ENCODE data around the gene SPEF2.

SPEF2 gene

DNA sequence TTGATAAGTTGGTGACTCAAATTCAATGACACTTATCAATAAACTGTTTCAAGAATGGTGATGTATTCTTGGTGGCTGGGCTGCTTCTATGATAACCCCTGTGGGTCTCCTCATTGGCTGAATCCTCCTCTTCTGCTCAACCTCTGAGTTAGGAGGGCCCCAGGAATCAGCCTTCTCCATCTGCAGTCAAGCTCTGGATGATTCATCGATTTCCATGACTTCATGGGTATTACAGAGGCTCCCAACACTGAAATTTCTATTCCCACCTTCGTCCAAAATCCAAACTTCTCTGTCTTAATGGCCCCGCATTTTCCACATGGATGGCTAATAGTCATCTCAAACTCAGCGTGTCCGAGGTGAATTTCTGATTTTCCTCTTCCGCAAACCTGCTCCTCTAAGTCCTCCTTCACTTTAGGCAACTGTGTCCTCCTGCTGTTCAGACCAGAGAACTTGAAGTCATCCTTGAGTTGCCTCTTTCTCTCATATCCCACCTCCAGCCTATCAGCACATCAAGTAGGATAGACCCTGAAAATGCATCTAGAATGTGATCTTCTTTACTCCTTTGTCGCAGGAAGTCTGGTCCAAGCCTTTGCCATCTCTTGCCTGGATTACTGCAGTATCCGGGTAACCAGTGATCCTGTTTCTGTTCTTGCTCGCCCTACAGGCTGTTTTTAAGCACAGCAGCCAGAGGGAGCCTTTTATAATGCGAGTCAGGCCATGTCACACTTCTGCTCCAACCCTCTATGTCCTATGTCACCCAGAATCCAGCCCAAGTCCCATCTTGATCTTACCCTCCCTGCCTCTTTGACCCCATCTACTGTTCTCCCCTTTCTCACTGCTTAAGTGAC, 197.7 kb downstream of the SPEF2 start:
- TF ChIP-seq POLR2AphosphoS5 (IDR thresholded peaks at IDR 0.05; ENCODE audit: low read depth, low read length) (no peak), TAF1 (IDR thresholded peaks at IDR 0.05; ENCODE audit: borderline replicate concordance, low read depth, low read length) (no peak), POLR2A (IDR thresholded peaks at IDR 0.05; ENCODE audit: low read depth, low read length) (no peak)
- DNase-seq (ENCODE audit: insufficient read length), result no peak
- FAIRE-seq, result peak; percentile 90

DNA sequence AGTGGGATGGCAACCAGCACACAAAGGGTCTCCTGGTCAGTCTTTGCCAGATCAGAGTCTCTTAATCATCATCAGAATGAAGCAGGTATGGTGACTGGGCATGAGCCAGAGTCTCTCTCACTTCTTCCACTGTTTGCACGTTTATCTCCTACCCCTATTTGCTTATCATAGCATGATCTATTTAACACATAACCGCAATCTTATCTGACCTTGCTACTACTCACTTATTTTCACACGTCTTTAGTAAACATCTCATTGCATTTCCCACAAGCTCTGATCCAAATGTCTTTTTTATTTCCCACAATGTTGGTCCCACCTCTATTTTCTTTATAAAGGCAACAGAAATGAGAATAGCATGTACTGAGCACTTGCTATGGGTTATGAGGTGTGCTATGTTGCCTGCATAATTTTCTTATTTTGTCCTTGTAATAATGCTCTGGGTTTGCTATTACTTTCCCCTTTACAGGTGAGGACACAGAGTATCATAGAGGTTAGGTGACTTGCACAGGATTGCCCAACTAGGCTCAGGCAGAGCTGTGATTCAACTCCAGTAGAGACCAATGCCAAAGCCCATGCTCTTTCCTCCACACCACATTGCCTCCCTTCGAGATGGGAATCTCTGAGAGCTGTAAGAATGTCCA, 199.3 kb downstream of the SPEF2 start:
- no peak for TF ChIP-seq TAF1 (IDR thresholded peaks at IDR 0.05; ENCODE audit: borderline replicate concordance, low read depth, low read length)
- no peak for TF ChIP-seq POLR2A (IDR thresholded peaks at IDR 0.05; ENCODE audit: low read depth, low read length)
- no peak for TF ChIP-seq POLR2AphosphoS5 (IDR thresholded peaks at IDR 0.05; ENCODE audit: low read depth, low read length)
- DNase-seq (ENCODE audit: insufficient read length), result no peak
- no peak for FAIRE-seq

- TF ChIP-seq TAF1 (IDR thresholded peaks at IDR 0.05; ENCODE audit: borderline replicate concordance, low read depth, low read length) (no peak), POLR2A (IDR thresholded peaks at IDR 0.05; ENCODE audit: low read depth, low read length) (no peak), POLR2AphosphoS5 (IDR thresholded peaks at IDR 0.05; ENCODE audit: low read depth, low read length) (no peak)
- DNase-seq (ENCODE audit: insufficient read length), result no peak
- FAIRE-seq, result peak; percentile 5
Observed at GRCh38 chr5:35819026-35819425, 201.4 kb downstream of the SPEF2 start.

- FAIRE-seq (no peak), DNase-seq (ENCODE audit: insufficient read length) (no peak)
- TF ChIP-seq POLR2A (IDR thresholded peaks at IDR 0.05; ENCODE audit: low read depth, low read length), result no peak
- no peak for TF ChIP-seq TAF1 (IDR thresholded peaks at IDR 0.05; ENCODE audit: borderline replicate concordance, low read depth, low read length)
- TF ChIP-seq POLR2AphosphoS5 (IDR thresholded peaks at IDR 0.05; ENCODE audit: low read depth, low read length), result no peak
Observed at GRCh38 chr5:35819668-35820067, 202.0 kb downstream of the SPEF2 start.

- no peak for FAIRE-seq
- TF ChIP-seq POLR2AphosphoS5 (IDR thresholded peaks at IDR 0.05; ENCODE audit: low read depth, low read length) (no peak), POLR2A (IDR thresholded peaks at IDR 0.05; ENCODE audit: low read depth, low read length) (no peak), TAF1 (IDR thresholded peaks at IDR 0.05; ENCODE audit: borderline replicate concordance, low read depth, low read length) (no peak)
- DNase-seq (ENCODE audit: insufficient read length), result no peak
Observed at GRCh38 chr5:35820735-35821134, 203.1 kb downstream of the SPEF2 start.

DNA sequence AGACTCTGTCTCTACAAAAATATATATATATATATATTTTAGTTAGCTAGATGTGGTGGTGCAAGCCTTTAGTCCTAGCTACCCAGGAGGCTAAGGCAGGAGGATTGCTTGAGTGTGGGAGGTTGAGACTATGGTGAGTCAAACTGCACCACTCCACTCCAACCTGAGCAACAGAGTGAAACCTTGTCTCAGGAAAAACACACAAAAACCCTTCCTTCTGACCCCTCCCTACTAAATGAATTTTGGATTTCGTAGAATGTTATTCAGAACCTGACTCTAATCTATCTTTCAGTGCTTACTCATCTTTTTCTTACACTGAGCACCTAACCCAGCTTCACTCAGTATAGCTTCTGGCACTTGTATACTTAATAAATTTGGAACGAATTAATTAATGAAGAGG, 203.8 kb downstream of the SPEF2 start:
- FAIRE-seq, result no peak
- TF ChIP-seq POLR2A (IDR thresholded peaks at IDR 0.05; ENCODE audit: low read depth, low read length) (no peak), POLR2AphosphoS5 (IDR thresholded peaks at IDR 0.05; ENCODE audit: low read depth, low read length) (no peak), TAF1 (IDR thresholded peaks at IDR 0.05; ENCODE audit: borderline replicate concordance, low read depth, low read length) (no peak)
- no peak for DNase-seq (ENCODE audit: insufficient read length)

GRCh38 chr5:35822511-35822910, 204.8 kb downstream of the SPEF2 start:
- FAIRE-seq (no peak), DNase-seq (ENCODE audit: insufficient read length) (no peak)
- TF ChIP-seq TAF1 (IDR thresholded peaks at IDR 0.05; ENCODE audit: borderline replicate concordance, low read depth, low read length), result no peak
- TF ChIP-seq POLR2A (IDR thresholded peaks at IDR 0.05; ENCODE audit: low read depth, low read length), result no peak
- no peak for TF ChIP-seq POLR2AphosphoS5 (IDR thresholded peaks at IDR 0.05; ENCODE audit: low read depth, low read length)

DNA sequence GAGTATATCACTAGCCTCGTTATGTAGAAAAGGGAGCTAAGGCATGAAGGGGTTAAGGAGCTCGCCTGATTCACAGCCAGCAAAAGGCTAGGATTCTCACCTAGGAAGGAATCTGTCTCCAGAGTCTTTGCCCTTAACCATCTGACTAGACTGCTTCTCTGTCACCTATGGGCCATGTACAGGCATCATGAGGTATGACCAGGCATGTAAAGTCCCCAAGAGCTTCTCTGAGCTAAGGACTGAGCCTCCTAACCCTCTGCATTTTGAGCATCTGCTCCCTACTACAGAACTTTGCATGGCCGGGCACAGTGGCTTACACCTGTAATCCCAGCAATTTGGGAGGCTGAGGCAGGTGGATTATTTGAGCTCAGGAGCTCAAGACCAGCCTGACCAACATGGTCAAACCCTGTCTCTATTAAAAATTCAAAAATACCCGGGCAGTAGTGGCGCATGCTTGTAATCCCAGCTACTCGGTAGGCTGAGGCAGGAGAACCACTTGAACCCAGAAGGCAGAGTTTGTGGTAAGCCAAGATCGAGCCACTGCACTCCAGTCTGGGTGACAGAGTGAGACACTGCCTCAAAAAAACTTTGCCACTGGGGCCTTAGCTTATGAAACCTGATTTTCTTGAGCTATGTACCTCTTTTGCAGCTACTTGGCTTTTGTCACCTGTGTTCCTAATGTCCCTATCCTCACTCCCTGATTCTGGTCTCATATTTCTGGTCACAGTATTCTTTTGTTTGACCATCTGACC, 205.9 kb downstream of the SPEF2 start:
- FAIRE-seq (no peak), DNase-seq (ENCODE audit: insufficient read length) (no peak)
- TF ChIP-seq POLR2A (IDR thresholded peaks at IDR 0.05; ENCODE audit: low read depth, low read length) (no peak), POLR2AphosphoS5 (IDR thresholded peaks at IDR 0.05; ENCODE audit: low read depth, low read length) (no peak), TAF1 (IDR thresholded peaks at IDR 0.05; ENCODE audit: borderline replicate concordance, low read depth, low read length) (no peak)

DNA sequence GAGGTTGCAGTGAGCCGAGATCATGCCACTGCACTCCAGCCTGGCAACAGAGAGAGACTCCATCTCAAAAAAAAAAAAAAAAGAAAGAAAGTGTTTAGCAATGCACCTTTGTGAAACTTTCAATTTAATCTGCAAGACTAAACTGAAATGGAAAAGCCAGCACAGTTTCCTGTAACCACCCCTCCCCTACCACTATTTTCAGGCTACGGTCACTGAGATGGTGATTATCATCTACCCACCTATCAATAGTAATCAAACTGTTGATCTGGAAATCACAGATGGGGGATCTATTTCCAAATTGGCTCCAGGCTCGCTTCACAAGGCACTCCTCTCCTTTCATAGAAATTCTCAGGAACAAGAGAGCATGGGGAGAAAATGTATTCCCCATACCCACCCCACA, 208.4 kb downstream of the SPEF2 start:
- DNase-seq (ENCODE audit: insufficient read length), result no peak
- TF ChIP-seq POLR2A (IDR thresholded peaks at IDR 0.05; ENCODE audit: low read depth, low read length) (no peak), POLR2AphosphoS5 (IDR thresholded peaks at IDR 0.05; ENCODE audit: low read depth, low read length) (no peak), TAF1 (IDR thresholded peaks at IDR 0.05; ENCODE audit: borderline replicate concordance, low read depth, low read length) (no peak)
- no peak for FAIRE-seq

GRCh38 chr5:35826554-35826953, 208.9 kb downstream of the SPEF2 start:
- DNase-seq (ENCODE audit: insufficient read length), result no peak

GRCh38 chr5:35828082-35828598, 210.5 kb downstream of the SPEF2 start:
- no peak for FAIRE-seq
- no peak for TF ChIP-seq TAF1 (IDR thresholded peaks at IDR 0.05; ENCODE audit: borderline replicate concordance, low read depth, low read length)
- TF ChIP-seq POLR2A (IDR thresholded peaks at IDR 0.05; ENCODE audit: low read depth, low read length), result no peak
- TF ChIP-seq POLR2AphosphoS5 (IDR thresholded peaks at IDR 0.05; ENCODE audit: low read depth, low read length), result no peak
- DNase-seq (ENCODE audit: insufficient read length), result no peak

More at GRCh38 chr5:35826554-35826953, 208.9 kb downstream of the SPEF2 start:
- no peak for FAIRE-seq
- no peak for TF ChIP-seq POLR2AphosphoS5 (IDR thresholded peaks at IDR 0.05; ENCODE audit: low read depth, low read length)
- TF ChIP-seq POLR2A (IDR thresholded peaks at IDR 0.05; ENCODE audit: low read depth, low read length), result no peak
- no peak for TF ChIP-seq TAF1 (IDR thresholded peaks at IDR 0.05; ENCODE audit: borderline replicate concordance, low read depth, low read length)

Measured in GM12892 (cell line).